Gastrocnemius medialis (tissue), 4 donors: ENCODE data around the gene SH3TC1. TPM values are rescaled to one million over a fixed set of nuclear protein-coding genes. Genes with fewer than 3 reads are reported as not detected.

Experiments used
- ATAC-seq, 2 donors: fragments of 150-250 bp; one replicate each; pipeline ENCODE4 v1.9.1; 2016
- DNase-seq, 2 donors: peaks; one replicate each; pipeline ENCODE4 v3.0.0-alpha.2; 2019
- H3K27ac ChIP-seq, 4 donors: fragments of 200-600 bp; sonication (generic); 1 replicate in 1 of 4; 2 replicates in 3 of 4; pipeline ENCODE4 v1.5.1; 2016 to 2018; ENCODE audit warnings: mild to moderate bottlenecking in 2 of 4, moderate library complexity in 1 of 4
- H3K27me3 ChIP-seq, 3 donors: fragments of 200-600 bp; sonication (generic) in 2 of 3; 1 replicate in 1 of 3; 2 replicates in 2 of 3; pipeline versions ENCODE4 v1.5.1 to v1.6.0; 2016 to 2019; ENCODE audit warnings: mild to moderate bottlenecking in 1 of 3, moderate library complexity in 1 of 3
- H3K36me3 ChIP-seq, 2 donors: fragments of 200-600 bp; sonication (generic) in 1 of 2; one replicate each; pipeline ENCODE4 v1.5.1; 2017 to 2018
- H3K4me1 ChIP-seq, 2 donors: fragments of 200-600 bp; sonication (generic) in 1 of 2; one replicate each; pipeline ENCODE4 v1.5.1; 2016 to 2017; ENCODE audit warnings: mild to moderate bottlenecking in 2 of 2
- H3K4me3 ChIP-seq, 4 donors: fragments of 200-600 bp; sonication (generic) in 3 of 4; 1 replicate in 1 of 4; 2 replicates in 3 of 4; pipeline ENCODE4 v1.5.1; 2016 to 2019; ENCODE audit warnings: mild to moderate bottlenecking in 2 of 4
- H3K9me3 ChIP-seq, 3 donors: fragments of 200-600 bp; sonication (generic) in 2 of 3; 1 replicate in 1 of 3; 2 replicates in 2 of 3; pipeline ENCODE4 v1.5.1; 2016 to 2019
- POLR2A ChIP-seq, 2 donors: fragments of 450-650 bp; IDR thresholded peaks; one replicate each; pipeline ENCODE4 v1.6.1; 2017; ENCODE audit warnings: antibody characterized with exemption in 2 of 2, mild to moderate bottlenecking in 2 of 2, moderate library complexity in 2 of 2
- in situ Hi-C, 4 donors: fragments of 200-750 bp; cut with MboI; loops; one replicate each; pipeline versions ENCODE4 v1.15.0 to v1.8.0; 2017; ENCODE audit warnings: low sequenced_read_pairs in 4 of 4
- intact Hi-C: fragments of 100-400 bp; cut with DNase I; formaldehyde crosslinking; loops from one replicate; pipeline ENCODE4 v1.15.1; 2023; ENCODE audit warnings: low total_unique reads
- total RNA-seq, 4 donors: library from RNA; depleted of rRNA; stranded (reverse); fragments of >200 nt; gene quantifications; one replicate each; pipeline versions ENCODE4 v1.1.0 to v1.2.3, GENCODE V29; 2016
- TF ChIP-seq, protein P1 (sequence below), 5 experiments: fragments of 450-650 bp in 3 of 5; fragments of 200-600 bp in 2 of 5; sonication (generic) in 2 of 5; IDR thresholded peaks in 4 of 5; conservative IDR thresholded peaks in 1 of 5; 1 replicate in 4 of 5; 2 replicates in 1 of 5; pipeline ENCODE4 v1.5.1; 2016 to 2019; ENCODE audit warnings: antibody characterized with exemption in 5 of 5, mild to moderate bottlenecking in 3 of 5, moderate library complexity in 3 of 5

SH3TC1 gene
- total RNA-seq, 4 donors from 2014 or later: 2.9 to 8.5 (median 5.8) TPM

DNA sequence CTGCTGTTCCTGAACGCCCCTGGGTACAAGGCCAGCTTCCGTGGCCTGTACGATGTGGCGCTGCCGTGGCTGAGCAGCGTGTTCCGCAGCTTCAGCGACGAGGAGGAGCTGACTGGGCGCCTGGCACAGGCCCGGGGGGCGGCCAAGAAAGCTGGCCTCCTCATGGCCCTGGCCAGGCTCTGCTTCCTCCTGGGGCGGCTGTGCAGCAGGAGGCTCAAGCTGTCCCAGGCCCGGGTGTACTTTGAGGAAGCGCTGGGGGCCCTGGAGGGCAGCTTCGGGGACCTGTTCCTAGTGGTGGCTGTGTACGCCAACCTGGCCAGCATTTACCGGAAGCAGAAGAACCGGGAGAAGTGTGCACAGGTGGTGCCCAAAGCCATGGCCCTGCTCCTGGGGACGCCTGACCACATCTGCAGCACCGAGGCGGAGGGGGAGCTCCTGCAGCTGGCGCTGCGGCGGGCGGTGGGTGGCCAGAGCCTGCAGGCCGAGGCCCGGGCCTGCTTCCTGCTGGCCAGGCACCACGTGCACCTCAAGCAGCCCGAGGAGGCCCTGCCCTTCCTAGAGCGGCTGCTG lies 28.2 kb downstream of the SH3TC1 start:
- intact Hi-C loops (no loop called here), in situ Hi-C loops (no loop called here)
- H3K36me3 ChIP-seq: no peaks in the 10 kb centered on the region
- no peak for DNase-seq
- peaks cover 14% of the 10 kb centered on the region in 2 donors for H3K4me1 ChIP-seq
- no peaks in the 10 kb centered on the region for H3K27me3 ChIP-seq
- H3K27ac ChIP-seq: no peak overlapping the region
- H3K9me3 ChIP-seq: no peaks in the 10 kb centered on the region
- no peak for ATAC-seq
- TF ChIP-seq POLR2A (IDR thresholded peaks at IDR 0.05): no peak
- TF ChIP-seq, protein P1, sequence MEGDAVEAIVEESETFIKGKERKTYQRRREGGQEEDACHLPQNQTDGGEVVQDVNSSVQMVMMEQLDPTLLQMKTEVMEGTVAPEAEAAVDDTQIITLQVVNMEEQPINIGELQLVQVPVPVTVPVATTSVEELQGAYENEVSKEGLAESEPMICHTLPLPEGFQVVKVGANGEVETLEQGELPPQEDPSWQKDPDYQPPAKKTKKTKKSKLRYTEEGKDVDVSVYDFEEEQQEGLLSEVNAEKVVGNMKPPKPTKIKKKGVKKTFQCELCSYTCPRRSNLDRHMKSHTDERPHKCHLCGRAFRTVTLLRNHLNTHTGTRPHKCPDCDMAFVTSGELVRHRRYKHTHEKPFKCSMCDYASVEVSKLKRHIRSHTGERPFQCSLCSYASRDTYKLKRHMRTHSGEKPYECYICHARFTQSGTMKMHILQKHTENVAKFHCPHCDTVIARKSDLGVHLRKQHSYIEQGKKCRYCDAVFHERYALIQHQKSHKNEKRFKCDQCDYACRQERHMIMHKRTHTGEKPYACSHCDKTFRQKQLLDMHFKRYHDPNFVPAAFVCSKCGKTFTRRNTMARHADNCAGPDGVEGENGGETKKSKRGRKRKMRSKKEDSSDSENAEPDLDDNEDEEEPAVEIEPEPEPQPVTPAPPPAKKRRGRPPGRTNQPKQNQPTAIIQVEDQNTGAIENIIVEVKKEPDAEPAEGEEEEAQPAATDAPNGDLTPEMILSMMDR (IDR thresholded peaks at IDR 0.05 in 4 of 5, conservative IDR thresholded peaks at IDR 0.05 in 1 of 5): no peak
- H3K4me3 ChIP-seq: no peak overlapping the region

DNA sequence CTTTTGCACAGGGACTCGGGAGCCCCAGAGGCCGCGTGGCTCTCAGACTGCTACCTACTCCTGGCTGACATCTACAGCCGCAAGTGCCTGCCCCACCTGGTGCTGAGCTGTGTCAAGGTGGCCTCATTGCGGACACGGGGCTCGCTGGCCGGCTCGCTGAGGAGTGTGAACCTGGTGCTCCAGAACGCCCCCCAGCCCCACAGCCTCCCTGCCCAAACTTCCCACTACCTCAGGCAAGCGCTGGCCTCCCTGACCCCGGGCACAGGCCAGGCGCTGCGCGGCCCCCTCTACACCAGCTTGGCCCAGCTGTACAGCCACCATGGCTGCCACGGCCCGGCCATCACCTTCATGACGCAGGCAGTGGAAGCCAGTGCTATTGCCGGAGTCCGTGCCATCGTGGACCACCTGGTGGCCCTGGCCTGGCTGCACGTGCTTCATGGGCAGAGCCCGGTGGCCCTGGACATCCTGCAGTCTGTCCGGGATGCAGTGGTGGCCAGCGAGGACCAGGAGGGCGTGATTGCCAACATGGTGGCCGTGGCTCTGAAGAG lies 28.8 kb downstream of the SH3TC1 start:
- peak overlapping the region; percentile 65 to 83 (median 80) for H3K27ac ChIP-seq
- ATAC-seq (no peak), DNase-seq (no peak)
- intact Hi-C loops: no loop called here
- TF ChIP-seq, protein P1 (IDR thresholded peaks at IDR 0.05 in 4 of 5, conservative IDR thresholded peaks at IDR 0.05 in 1 of 5): no peak
- TF ChIP-seq POLR2A (IDR thresholded peaks at IDR 0.05): no peak
- in situ Hi-C loops: no loop called here
- H3K4me3 ChIP-seq: no peak overlapping the region
- H3K27me3 ChIP-seq: no peaks in the 10 kb centered on the region
- no peaks in the 10 kb centered on the region for H3K36me3 ChIP-seq
- no peaks in the 10 kb centered on the region for H3K9me3 ChIP-seq
- H3K4me1 ChIP-seq: peaks cover 14% of the 10 kb centered on the region in 2 donors

DNA sequence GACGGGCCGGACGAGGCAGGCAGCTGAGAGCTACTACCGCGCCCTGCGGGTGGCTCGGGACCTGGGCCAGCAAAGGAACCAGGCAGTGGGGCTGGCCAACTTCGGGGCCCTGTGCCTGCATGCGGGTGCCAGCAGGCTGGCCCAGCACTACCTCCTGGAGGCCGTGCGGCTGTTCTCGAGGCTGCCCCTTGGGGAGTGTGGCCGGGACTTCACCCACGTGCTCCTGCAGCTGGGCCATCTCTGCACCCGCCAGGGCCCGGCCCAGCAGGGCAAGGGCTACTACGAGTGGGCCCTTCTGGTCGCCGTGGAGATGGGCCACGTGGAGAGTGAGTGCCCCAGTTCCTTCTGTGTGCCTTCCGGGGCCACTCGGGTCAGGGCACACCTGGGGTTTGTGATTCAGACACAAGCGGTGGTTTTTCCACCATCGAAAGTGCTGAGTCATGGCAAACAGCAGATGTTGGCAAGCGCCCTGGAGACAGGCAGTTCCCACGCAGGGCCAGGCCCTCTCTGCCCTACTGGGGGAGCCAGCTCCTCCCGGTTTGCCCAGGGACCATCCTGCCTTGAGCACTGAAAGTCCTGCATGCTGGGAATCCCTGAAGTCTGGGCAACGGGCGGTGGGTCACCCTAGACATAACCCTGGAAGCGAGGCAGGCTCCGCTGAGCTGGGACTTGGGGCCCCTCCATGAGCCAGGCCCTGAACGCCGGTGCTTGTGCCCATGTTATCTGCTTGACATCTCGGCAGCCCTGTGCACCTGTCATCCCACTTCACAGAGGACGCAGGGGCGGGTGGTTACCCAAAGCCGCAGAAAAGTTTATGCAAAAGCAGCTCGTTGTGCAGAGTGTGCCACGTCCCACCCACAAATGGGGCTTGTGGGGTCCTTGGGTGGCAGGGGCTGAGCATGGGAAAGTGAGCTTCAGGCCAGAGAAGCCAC lies 29.5 kb downstream of the SH3TC1 start:
- ATAC-seq: peak; percentile 91 to 93
- in situ Hi-C loops: no loop called here
- H3K27ac ChIP-seq: peak overlapping the region; percentile 65 to 83 (median 80)

DNA sequence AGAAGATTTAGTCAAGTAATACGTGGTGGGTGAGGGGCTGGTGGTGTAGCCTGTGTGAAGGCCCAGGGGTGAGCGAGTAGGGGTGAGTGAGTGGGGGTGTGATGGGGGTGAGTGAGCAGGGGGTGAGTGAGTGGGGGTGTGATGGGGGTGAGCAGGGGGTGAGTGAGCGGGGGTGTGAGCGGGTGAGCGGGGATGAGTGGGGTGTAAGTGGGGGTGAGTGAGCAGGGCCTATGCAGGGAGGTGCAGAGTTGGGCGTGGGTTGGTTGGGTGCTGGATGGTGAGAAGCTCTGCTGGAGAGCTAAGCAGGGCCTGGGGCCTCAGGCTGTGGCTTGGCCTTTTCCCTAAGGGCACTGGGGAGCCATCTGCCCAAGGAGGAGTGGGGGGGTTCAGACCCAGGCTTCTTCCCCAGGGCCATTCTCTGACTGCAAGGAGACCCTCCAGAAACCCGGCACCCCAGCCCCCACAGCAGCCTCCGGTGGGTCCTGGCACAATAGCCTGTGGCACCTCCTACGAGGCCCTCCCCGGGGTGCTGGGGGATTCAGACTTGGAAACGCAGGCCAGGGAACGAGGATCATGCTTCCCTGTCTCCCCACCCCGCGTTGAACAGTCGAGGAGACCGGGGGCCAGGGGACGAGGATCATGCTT lies 30.4 kb downstream of the SH3TC1 start:
- DNase-seq (no peak), ATAC-seq (no peak)
- Histone ChIP-seq H3K27me3 (no peaks in the 10 kb centered on the region), H3K4me3 (no peak overlapping the region), H3K36me3 (no peaks in the 10 kb centered on the region), H3K27ac (peak overlapping the region in 3 of 4 donors; percentile 65 to 83 (median 82)), H3K9me3 (no peaks in the 10 kb centered on the region), H3K4me1 (peaks cover 14% of the 10 kb centered on the region in 2 donors)
- in situ Hi-C loops (no loop called here), intact Hi-C loops (no loop called here)
- no peak for TF ChIP-seq POLR2A (IDR thresholded peaks at IDR 0.05)

More for the DNA sequence above, 29.5 kb downstream of the SH3TC1 start:
- no peaks in the 10 kb centered on the region for H3K9me3 ChIP-seq
- TF ChIP-seq, protein P1 (IDR thresholded peaks at IDR 0.05 in 4 of 5, conservative IDR thresholded peaks at IDR 0.05 in 1 of 5): no peak
- TF ChIP-seq POLR2A (IDR thresholded peaks at IDR 0.05): no peak
- no peaks in the 10 kb centered on the region for H3K36me3 ChIP-seq
- H3K4me1 ChIP-seq: peaks cover 14% of the 10 kb centered on the region in 2 donors
- peak overlapping the region in 1 of 4 donors; percentile 3 for H3K4me3 ChIP-seq
- intact Hi-C loops: no loop called here
- peak; percentile 77 to 86 for DNase-seq
- H3K27me3 ChIP-seq: no peaks in the 10 kb centered on the region
